ENCODE measurements around the gene ITK.

The ITK gene

GRCh38 chr5:157283434-157283833 is 102.8 kb downstream of the ITK start:
- DNase-seq (ENCODE audit: low spot score): no peak

- no peak for DNase-seq (ENCODE audit: low spot score)
These were observed 104.0 kb downstream of the ITK start for GRCh38 chr5:157284458-157285212.

- DNase-seq (ENCODE audit: low spot score): no peak
These were observed 104.8 kb downstream of the ITK start for GRCh38 chr5:157285310-157286035.

GRCh38 chr5:157286761-157287211 is 106.1 kb downstream of the ITK start:
- no peak for DNase-seq (ENCODE audit: low spot score)

GRCh38 chr5:157288405-157289163 is 107.9 kb downstream of the ITK start:
- DNase-seq (ENCODE audit: low spot score): no peak

GRCh38 chr5:157289164-157289819 is 108.7 kb downstream of the ITK start:
- no peak for DNase-seq (ENCODE audit: low spot score)

GRCh38 chr5:157290156-157290980 is 109.7 kb downstream of the ITK start:
- DNase-seq (ENCODE audit: low spot score): no peak

- no peak for DNase-seq (ENCODE audit: low spot score)
These were observed 110.5 kb downstream of the ITK start for GRCh38 chr5:157290981-157291711.

GRCh38 chr5:157292599-157292998 is 112.0 kb downstream of the ITK start:
- DNase-seq (ENCODE audit: low spot score): no peak

GRCh38 chr5:157294407-157295091 is 113.9 kb downstream of the ITK start:
- no peak for DNase-seq (ENCODE audit: low spot score)

- no peak for DNase-seq (ENCODE audit: low spot score)
These were observed 114.6 kb downstream of the ITK start for GRCh38 chr5:157295247-157295646.

- no peak for DNase-seq (ENCODE audit: low spot score)
These were observed 119.9 kb downstream of the ITK start for GRCh38 chr5:157300564-157300963.

- no peak for DNase-seq (ENCODE audit: low spot score)
These were observed 120.4 kb downstream of the ITK start for GRCh38 chr5:157301066-157301465.

GRCh38 chr5:157303023-157303422 is 122.4 kb downstream of the ITK start:
- DNase-seq (ENCODE audit: low spot score): no peak

- no peak for DNase-seq (ENCODE audit: low spot score)
These were observed 123.2 kb downstream of the ITK start for GRCh38 chr5:157303667-157304327.
